Activated T-helper 17 cell treated with anti-CD3 and anti-CD28 coated beads, Interleukin-2, amount 50 U/mL, for 72 hours (primary cell): ENCODE results near the gene SCGB1D4. TPM values are rescaled to one million over a fixed set of nuclear protein-coding genes. Genes with fewer than 3 reads are reported as not detected.

Experiments
- ATAC-seq: fragments of 150-1000 bp; cut with Tn5 transposase; replicated peaks from 2 replicates; pipeline ENCODE4 v1.10.0; 2021; ENCODE audit warnings: mild to moderate bottlenecking, moderate library complexity
- H3K27ac Mint-ChIP-seq: one replicate; pipeline ENCODE4 v1.8.0; 2022; ENCODE audit warnings: mixed read lengths
- H3K27me3 Mint-ChIP-seq: one replicate; pipeline ENCODE4 v1.8.0; 2022; ENCODE audit warnings: mixed read lengths
- H3K36me3 Mint-ChIP-seq: one replicate; pipeline ENCODE4 v1.8.0; 2022; ENCODE audit warnings: low read depth, mild to moderate bottlenecking, mixed read lengths
- H3K4me1 Mint-ChIP-seq: one replicate; pipeline ENCODE4 v1.8.0; 2022; ENCODE audit warnings: mixed read lengths
- H3K4me3 Mint-ChIP-seq: one replicate; pipeline ENCODE4 v1.8.0; 2022; ENCODE audit warnings: mild to moderate bottlenecking, mixed read lengths
- H3K9me3 Mint-ChIP-seq: one replicate; pipeline ENCODE4 v1.8.0; 2022; ENCODE audit warnings: mixed read lengths
- total RNA-seq, 2 donors: library from RNA; stranded (reverse); gene quantifications; one replicate each; pipeline ENCODE4 v1.2.3, GENCODE V29; 2022

The SCGB1D4 gene
- total RNA-seq, 2 donors from 2014 or later: not detected

- peak; percentile 84 for ATAC-seq
These were observed 26.1 kb upstream of the SCGB1D4 start for GRCh38 chr11:62324731-62325556.

GRCh38 chr11:62322524-62322923, 23.6 kb upstream of the SCGB1D4 start:
- no peaks in the 10 kb centered on the region for H3K4me1 Mint-ChIP-seq
- H3K9me3 Mint-ChIP-seq: no peaks in the 10 kb centered on the region
- no peak for ATAC-seq
- peaks cover 13% of the 10 kb centered on the region for H3K27me3 Mint-ChIP-seq
- no peak overlapping the region for H3K4me3 Mint-ChIP-seq
- no peak overlapping the region for H3K27ac Mint-ChIP-seq
- no peaks in the 10 kb centered on the region for H3K36me3 Mint-ChIP-seq

More at GRCh38 chr11:62324731-62325556, 26.1 kb upstream of the SCGB1D4 start:
- Mint-ChIP-seq H3K4me1 (no peaks in the 10 kb centered on the region), H3K9me3 (no peaks in the 10 kb centered on the region), H3K27me3 (peaks cover 15% of the 10 kb centered on the region), H3K36me3 (no peaks in the 10 kb centered on the region), H3K4me3 (no peak overlapping the region), H3K27ac (no peak overlapping the region)

- H3K27ac Mint-ChIP-seq: no peak overlapping the region
- no peak for ATAC-seq
- H3K27me3 Mint-ChIP-seq: peaks cover 26% of the 10 kb centered on the region
- H3K4me3 Mint-ChIP-seq: no peak overlapping the region
- no peaks in the 10 kb centered on the region for H3K9me3 Mint-ChIP-seq
- no peaks in the 10 kb centered on the region for H3K36me3 Mint-ChIP-seq
- H3K4me1 Mint-ChIP-seq: no peaks in the 10 kb centered on the region
These were observed 16.6 kb upstream of the SCGB1D4 start for GRCh38 chr11:62315431-62315830.

GRCh38 chr11:62309991-62310390, 11.1 kb upstream of the SCGB1D4 start:
- no peak overlapping the region for H3K4me3 Mint-ChIP-seq
- no peak for ATAC-seq
- no peaks in the 10 kb centered on the region for H3K36me3 Mint-ChIP-seq
- no peak overlapping the region for H3K27ac Mint-ChIP-seq
- H3K4me1 Mint-ChIP-seq: no peaks in the 10 kb centered on the region
- H3K9me3 Mint-ChIP-seq: no peaks in the 10 kb centered on the region
- H3K27me3 Mint-ChIP-seq: peaks cover 24% of the 10 kb centered on the region

- no peak for ATAC-seq
- Mint-ChIP-seq H3K36me3 (no peaks in the 10 kb centered on the region), H3K9me3 (no peaks in the 10 kb centered on the region), H3K4me3 (no peak overlapping the region), H3K27ac (no peak overlapping the region), H3K27me3 (peaks cover 19% of the 10 kb centered on the region), H3K4me1 (no peaks in the 10 kb centered on the region)
These were observed 9.1 kb upstream of the SCGB1D4 start for GRCh38 chr11:62307950-62308349.

- H3K4me3 Mint-ChIP-seq: no peak overlapping the region
- no peak for ATAC-seq
- no peaks in the 10 kb centered on the region for H3K9me3 Mint-ChIP-seq
- peaks cover 23% of the 10 kb centered on the region for H3K27me3 Mint-ChIP-seq
- no peaks in the 10 kb centered on the region for H3K36me3 Mint-ChIP-seq
- no peak overlapping the region for H3K27ac Mint-ChIP-seq
- no peaks in the 10 kb centered on the region for H3K4me1 Mint-ChIP-seq
These were observed 7.4 kb upstream of the SCGB1D4 start for GRCh38 chr11:62306227-62306626.

- no peaks in the 10 kb centered on the region for H3K4me1 Mint-ChIP-seq
- peaks cover 21% of the 10 kb centered on the region for H3K27me3 Mint-ChIP-seq
- H3K36me3 Mint-ChIP-seq: no peaks in the 10 kb centered on the region
- H3K9me3 Mint-ChIP-seq: no peaks in the 10 kb centered on the region
- no peak for ATAC-seq
- no peak overlapping the region for H3K27ac Mint-ChIP-seq
- H3K4me3 Mint-ChIP-seq: no peak overlapping the region
These were observed 3.4 kb downstream of the SCGB1D4 start for GRCh38 chr11:62295504-62295903.

- H3K36me3 Mint-ChIP-seq: no peaks in the 10 kb centered on the region
- peaks cover 4% of the 10 kb centered on the region for H3K27me3 Mint-ChIP-seq
- no peak for ATAC-seq
- H3K27ac Mint-ChIP-seq: no peak overlapping the region
- no peak overlapping the region for H3K4me3 Mint-ChIP-seq
- no peaks in the 10 kb centered on the region for H3K9me3 Mint-ChIP-seq
- H3K4me1 Mint-ChIP-seq: no peaks in the 10 kb centered on the region
These were observed 18.4 kb downstream of the SCGB1D4 start for GRCh38 chr11:62280452-62280851.

GRCh38 chr11:62273789-62274275, 25.0 kb downstream of the SCGB1D4 start:
- Mint-ChIP-seq H3K4me1 (no peaks in the 10 kb centered on the region), H3K9me3 (no peaks in the 10 kb centered on the region), H3K36me3 (no peaks in the 10 kb centered on the region), H3K4me3 (no peak overlapping the region), H3K27me3 (peaks cover 9% of the 10 kb centered on the region), H3K27ac (peak overlapping the region; percentile 10)
- ATAC-seq: no peak

- Mint-ChIP-seq H3K9me3 (no peaks in the 10 kb centered on the region), H3K27ac (no peak overlapping the region), H3K27me3 (peaks cover 12% of the 10 kb centered on the region), H3K36me3 (no peaks in the 10 kb centered on the region), H3K4me3 (no peak overlapping the region), H3K4me1 (no peaks in the 10 kb centered on the region)
- ATAC-seq: no peak
These were observed 25.6 kb downstream of the SCGB1D4 start for GRCh38 chr11:62273284-62273683.

GRCh38 chr11:62269654-62270278, 29.1 kb downstream of the SCGB1D4 start, which contains the start of gene SCGB2A2:
Gene SCGB2A2 (plus strand): TSS chr11:62270158. CDS start chr11:62270217, 59 bp downstream.
- peaks cover 16% of the 10 kb centered on the region for H3K27me3 Mint-ChIP-seq
- no peaks in the 10 kb centered on the region for H3K9me3 Mint-ChIP-seq
- no peak within 1 kb of the TSS for H3K4me3 Mint-ChIP-seq
- no peak for ATAC-seq
- H3K4me1 Mint-ChIP-seq: no peaks in the 10 kb centered on the region
- H3K27ac Mint-ChIP-seq: no peak within 1 kb of the TSS
- H3K36me3 Mint-ChIP-seq: no peaks in the 10 kb centered on the region

GRCh38 chr11:62267576-62267975, 31.3 kb downstream of the SCGB1D4 start:
- Mint-ChIP-seq H3K36me3 (no peaks in the 10 kb centered on the region), H3K27ac (peak overlapping the region; percentile 69), H3K4me3 (peak overlapping the region; percentile 41), H3K9me3 (no peaks in the 10 kb centered on the region), H3K27me3 (peaks cover 16% of the 10 kb centered on the region), H3K4me1 (peaks cover 6% of the 10 kb centered on the region)
- peak; percentile 46 for ATAC-seq

GRCh38 chr11:62267050-62267449, 31.8 kb downstream of the SCGB1D4 start:
- H3K27me3 Mint-ChIP-seq: peaks cover 16% of the 10 kb centered on the region
- H3K27ac Mint-ChIP-seq: peak overlapping the region; percentile 69
- no peaks in the 10 kb centered on the region for H3K9me3 Mint-ChIP-seq
- peaks cover 6% of the 10 kb centered on the region for H3K4me1 Mint-ChIP-seq
- ATAC-seq: peak; percentile 59
- peak overlapping the region; percentile 41 for H3K4me3 Mint-ChIP-seq
- no peaks in the 10 kb centered on the region for H3K36me3 Mint-ChIP-seq

GRCh38 chr11:62266558-62266957, 32.3 kb downstream of the SCGB1D4 start:
- H3K27ac Mint-ChIP-seq: peak overlapping the region; percentile 69
- no peaks in the 10 kb centered on the region for H3K9me3 Mint-ChIP-seq
- H3K27me3 Mint-ChIP-seq: peaks cover 16% of the 10 kb centered on the region
- ATAC-seq: peak; percentile 84
- H3K4me1 Mint-ChIP-seq: peaks cover 6% of the 10 kb centered on the region
- no peaks in the 10 kb centered on the region for H3K36me3 Mint-ChIP-seq
- peak overlapping the region; percentile 41 for H3K4me3 Mint-ChIP-seq

GRCh38 chr11:62264004-62264403, 34.9 kb downstream of the SCGB1D4 start:
- Mint-ChIP-seq H3K4me3 (peak overlapping the region; percentile 47), H3K9me3 (no peaks in the 10 kb centered on the region), H3K36me3 (no peaks in the 10 kb centered on the region), H3K27me3 (peaks cover 7% of the 10 kb centered on the region), H3K27ac (peak overlapping the region; percentile 85), H3K4me1 (peaks cover 6% of the 10 kb centered on the region)
- ATAC-seq: peak; percentile 36
